RWPE2 (cell line): ENCODE measurements around the gene DNAH3.
"Not testable (repeated sequence)": the region's sequence is repeated elsewhere in the genome, so short reads cannot be mapped to it uniquely, and the experiment has no call there.

Experiments used
- ATAC-seq: fragments of 200-7000 bp; cut with Tn5 transposase; 3 replicates; pipeline ENCODE4 v1.9.1; 2021; ENCODE audit warnings: low read depth
- DNase-seq: peaks from one replicate; pipeline ENCODE4 v3.0.0-alpha.2; 2020; ENCODE audit warnings: low spot score
- H3K27ac ChIP-seq: fragments of 450-650 bp; 2 replicates; pipeline ENCODE4 v1.5.1; 2017; ENCODE audit warnings: mild to moderate bottlenecking; ENCODE audit not compliant: poor library complexity, severe bottlenecking
- H3K27me3 ChIP-seq: fragments of 250-450 bp; sonication (Bioruptor Pico); 2 replicates; pipeline ENCODE4 v1.5.1; 2021; ENCODE audit warnings: mild to moderate bottlenecking, moderate library complexity; ENCODE audit not compliant: insufficient read depth, poor library complexity, severe bottlenecking
- H3K36me3 ChIP-seq: fragments of 250-450 bp; sonication (Bioruptor Pico); 2 replicates; pipeline ENCODE4 v1.5.1; 2020; ENCODE audit warnings: low read depth, mild to moderate bottlenecking, moderate library complexity
- H3K4me1 ChIP-seq: fragments of 250-450 bp; sonication (Bioruptor Pico); 2 replicates; pipeline ENCODE4 v1.5.1; 2021; ENCODE audit warnings: mild to moderate bottlenecking, moderate library complexity; ENCODE audit not compliant: insufficient read depth, poor library complexity, severe bottlenecking
- H3K4me3 ChIP-seq: fragments of 250-450 bp; sonication (Bioruptor Pico); 2 replicates; pipeline ENCODE4 v1.5.1; 2021; ENCODE audit warnings: mild to moderate bottlenecking, moderate library complexity; ENCODE audit not compliant: severe bottlenecking
- H3K9me3 ChIP-seq: fragments of 250-450 bp; sonication (Bioruptor Pico); 2 replicates; pipeline ENCODE4 v1.5.1; 2021; ENCODE audit warnings: mild to moderate bottlenecking, moderate library complexity; ENCODE audit not compliant: severe bottlenecking
- CTCF ChIP-seq: fragments of 450-650 bp; IDR thresholded peaks from one replicate; pipeline ENCODE4 v1.5.1; 2017; ENCODE audit warnings: mild to moderate bottlenecking, moderate library complexity; ENCODE audit not compliant: poor library complexity, severe bottlenecking

The DNAH3 gene

GRCh38 chr16:21150375-21151001 is at the start of gene DNAH3:
TSS of gene DNAH3 (minus strand) at chr16:21150846. CDS start at chr16:21150319, 527 bp downstream.
- H3K27me3 ChIP-seq, result no peaks in the 10 kb centered on the region
- no peak for TF ChIP-seq CTCF
- no peaks in the 10 kb centered on the region for H3K36me3 ChIP-seq
- DNase-seq (no peak), ATAC-seq (peak; percentile 99)
- peaks cover 6% of the 10 kb centered on the region for H3K4me1 ChIP-seq
- H3K9me3 ChIP-seq, result no peaks in the 10 kb centered on the region
- no peak within 1 kb of the TSS for H3K4me3 ChIP-seq
- no peak within 1 kb of the TSS for H3K27ac ChIP-seq

GRCh38 chr16:21199607-21200218 is 49.1 kb upstream of the DNAH3 start:
- H3K9me3 ChIP-seq, result no peaks in the 10 kb centered on the region
- no peaks in the 10 kb centered on the region for H3K36me3 ChIP-seq
- DNase-seq (no peak), ATAC-seq (no peak)
- H3K27me3 ChIP-seq, result no peaks in the 10 kb centered on the region
- H3K4me3 ChIP-seq, result no peak overlapping the region
- no peak overlapping the region for H3K27ac ChIP-seq
- no peaks in the 10 kb centered on the region for H3K4me1 ChIP-seq
- TF ChIP-seq CTCF, result no peak

GRCh38 chr16:21197621-21198020 is 47.0 kb upstream of the DNAH3 start:
- DNase-seq (no peak), ATAC-seq (no peak)
- Histone ChIP-seq H3K4me1 (no peaks in the 10 kb centered on the region), H3K27me3 (no peaks in the 10 kb centered on the region), H3K27ac (no peak overlapping the region), H3K9me3 (no peaks in the 10 kb centered on the region), H3K4me3 (no peak overlapping the region), H3K36me3 (no peaks in the 10 kb centered on the region)
- TF ChIP-seq CTCF, result no peak

GRCh38 chr16:21197112-21197511 is 46.5 kb upstream of the DNAH3 start:
- no peak for DNase-seq
- Histone ChIP-seq H3K4me1 (no peaks in the 10 kb centered on the region), H3K27ac (no peak overlapping the region), H3K36me3 (no peaks in the 10 kb centered on the region), H3K27me3 (no peaks in the 10 kb centered on the region), H3K4me3 (no peak overlapping the region), H3K9me3 (no peaks in the 10 kb centered on the region)
- TF ChIP-seq CTCF, result no peak
- ATAC-seq, result no peak

GRCh38 chr16:21195330-21195729 is 44.7 kb upstream of the DNAH3 start:
- not testable (repeated sequence) for H3K4me1 ChIP-seq, H3K9me3 ChIP-seq, H3K27ac ChIP-seq, H3K27me3 ChIP-seq, H3K4me3 ChIP-seq, H3K36me3 ChIP-seq, ATAC-seq, DNase-seq
